Measurements from ENCODE around the gene SLC44A5. TPM values are rescaled to one million over a fixed set of nuclear protein-coding genes. Genes with fewer than 3 reads are reported as not detected.
"Not testable (repeated sequence)": the region's sequence is repeated elsewhere in the genome, so short reads cannot be mapped to it uniquely, and the experiment has no call there.

Gene SLC44A5
- polyA plus RNA-seq: under 1 TPM in 2 of 3 donors, not detected in 1; 0.04 to 0.25 TPM

DNA sequence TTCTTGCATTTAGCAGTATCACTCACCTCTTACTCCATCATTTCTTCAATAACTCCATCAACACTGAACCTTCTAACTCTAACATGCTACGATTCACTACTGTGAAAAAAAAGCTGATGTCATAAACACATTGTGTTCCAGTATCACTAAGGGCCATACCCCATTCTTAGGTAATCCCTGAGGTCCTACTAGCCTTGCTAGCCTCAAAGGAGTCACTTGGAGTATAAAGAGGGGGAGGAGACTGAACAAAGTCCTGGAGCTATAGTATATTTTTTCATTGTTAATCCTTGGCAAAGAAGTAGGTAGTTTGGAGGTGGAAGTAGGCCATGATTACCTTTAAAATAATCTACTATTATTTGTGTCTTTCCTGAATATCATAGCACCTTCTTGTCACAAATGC, at the start of gene SLC44A5:
TSS of gene SLC44A5 (minus strand) at position 101 of the 400 bp plus-strand sequence. CDS start 69,667 bp downstream, outside the sequence.
- 71 to 83% (median 78%) methylated on average over 1 of the region's 1 CpG for WGBS, 3 donors
- H3K27ac ChIP-seq (ENCODE audit: low read depth, low read length): no peak within 1 kb of the TSS

DNA sequence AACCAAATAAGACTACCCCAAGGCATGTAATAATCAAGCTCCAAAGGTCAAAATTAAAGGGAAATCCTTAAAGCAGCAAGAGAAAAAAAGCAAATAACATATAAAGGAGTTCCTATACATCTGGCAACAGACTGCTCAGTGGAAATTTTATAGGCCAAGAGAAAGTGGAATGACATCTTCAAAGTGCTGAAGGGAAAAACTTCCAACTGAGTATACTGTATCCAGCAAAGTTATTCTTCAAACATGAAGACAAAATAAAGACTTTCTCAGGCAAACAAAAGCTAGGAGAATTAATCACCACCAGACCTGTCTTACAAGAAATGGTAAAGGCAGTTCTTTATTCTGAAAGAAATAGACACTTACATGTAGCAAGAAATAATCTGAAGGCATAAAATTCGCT, 45.0 kb upstream of the SLC44A5 start:
- 51 to 71% (median 54%) methylated on average over 1 of the region's 1 CpG for WGBS, 3 donors

DNA sequence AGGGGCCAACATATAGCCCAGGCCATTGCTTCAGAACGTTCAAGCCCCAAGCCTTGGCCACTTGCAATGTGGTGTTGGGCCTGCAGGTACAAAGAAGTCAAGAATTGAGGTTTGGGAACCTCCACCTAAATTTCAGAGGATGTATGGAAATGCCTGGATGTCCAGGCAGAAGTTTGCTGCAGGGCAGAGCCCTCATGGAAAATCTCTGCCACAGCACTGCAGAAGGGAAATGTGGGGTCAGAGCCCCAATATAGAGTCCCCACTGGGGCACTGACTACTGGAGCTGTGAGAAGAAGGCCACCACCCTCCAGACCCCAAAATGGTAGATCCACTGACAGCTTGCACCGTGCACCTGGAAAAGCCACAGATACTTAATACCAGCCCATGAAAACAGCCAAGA, 36.3 kb upstream of the SLC44A5 start:
- H3K27ac ChIP-seq (ENCODE audit: low read depth, low read length): not testable (repeated sequence)
- 60 to 81% (median 75%) methylated on average over 2 of the region's 2 CpGs for WGBS, 3 donors

More for the DNA sequence above, 45.0 kb upstream of the SLC44A5 start:
- no peak overlapping the region for H3K27ac ChIP-seq (ENCODE audit: low read depth, low read length)

DNA sequence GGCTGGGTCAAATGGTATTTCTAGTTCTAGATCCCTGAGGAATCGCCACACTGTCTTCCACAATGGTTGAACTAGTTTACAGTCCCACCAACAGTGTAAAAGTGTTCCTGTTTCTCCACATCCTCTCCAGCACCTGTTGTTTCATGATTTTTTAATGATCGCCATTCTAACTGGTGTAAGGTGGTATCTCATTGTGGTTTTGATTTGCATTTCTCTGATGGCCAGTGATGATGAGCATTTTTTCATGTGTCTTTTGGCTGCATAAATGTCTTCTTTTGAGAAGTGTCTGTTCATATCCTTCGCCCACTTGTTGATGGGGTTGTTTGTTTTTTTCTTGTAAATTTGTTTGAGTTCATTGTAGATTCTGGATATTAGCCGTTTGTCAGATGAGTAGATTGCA, 34.2 kb upstream of the SLC44A5 start:
- H3K27ac ChIP-seq (ENCODE audit: low read depth, low read length): not testable (repeated sequence)
- 73 to 96% (median 94%) methylated on average over 2 to 3 of the region's 4 CpGs for WGBS, 3 donors

DNA sequence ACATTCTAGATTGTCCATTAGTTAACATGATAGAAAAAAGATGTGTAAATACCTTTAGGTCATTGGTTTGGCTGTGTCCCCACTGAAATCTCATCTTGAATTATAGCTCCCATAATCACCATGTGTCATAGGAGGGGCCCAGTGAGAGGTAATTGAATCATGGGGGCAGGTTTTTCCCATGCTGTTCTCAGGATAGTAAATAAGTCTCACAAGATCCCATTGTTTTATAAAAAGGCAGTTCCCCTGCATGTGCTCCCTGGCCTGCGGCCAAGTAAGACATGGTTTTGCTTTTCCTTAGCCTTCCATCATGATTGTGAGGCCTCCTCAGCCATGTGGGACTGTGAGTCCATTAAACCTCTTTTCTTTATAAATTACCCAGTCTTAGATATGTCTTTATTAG, 32.5 kb upstream of the SLC44A5 start:
- no peak overlapping the region for H3K27ac ChIP-seq (ENCODE audit: low read depth, low read length)
- 48 to 58% (median 53%) methylated on average over 1 of the region's 1 CpG for WGBS, 3 donors

DNA sequence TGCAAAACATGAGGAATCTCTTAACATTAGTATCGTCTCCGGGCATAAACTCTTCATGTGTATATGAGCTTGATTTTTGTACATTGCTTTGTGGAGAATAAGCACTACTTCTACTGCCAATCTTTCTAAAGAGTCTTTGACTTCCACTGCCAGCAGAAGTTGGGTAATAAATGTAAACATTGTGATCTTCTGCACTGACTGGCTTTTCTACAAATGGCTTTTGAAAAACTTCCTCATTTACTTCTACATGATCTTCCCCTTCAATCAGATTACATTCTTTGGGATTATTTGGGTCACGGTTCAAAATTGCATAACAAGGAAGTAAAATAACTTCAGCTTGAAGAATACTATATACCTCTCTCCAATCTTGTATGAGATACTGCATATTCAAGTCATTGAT, 30.4 kb upstream of the SLC44A5 start:
- 58 to 79% (median 71%) methylated on average over 3 of the region's 3 CpGs for WGBS, 3 donors
- H3K27ac ChIP-seq (ENCODE audit: low read depth, low read length): no peak overlapping the region

DNA sequence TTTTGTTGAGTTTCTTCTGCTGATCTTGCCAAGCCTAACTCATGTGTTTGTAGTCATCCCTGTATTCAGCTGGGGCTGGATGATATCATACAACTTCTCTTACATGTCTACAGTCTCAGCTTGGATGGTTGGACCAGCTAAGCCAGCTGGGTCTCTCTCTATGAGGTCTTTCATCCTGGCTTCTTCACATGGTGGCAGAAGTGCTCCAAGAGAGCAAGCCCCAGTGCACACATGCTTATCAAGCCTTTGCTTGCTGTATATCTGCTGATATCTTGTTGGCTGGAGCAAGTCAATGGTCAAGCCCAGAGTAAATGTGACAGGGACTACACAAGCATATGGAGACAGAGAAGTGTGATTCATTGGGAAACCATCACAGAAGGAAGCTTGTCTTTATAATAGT, 29.2 kb upstream of the SLC44A5 start:
- no peak overlapping the region for H3K27ac ChIP-seq (ENCODE audit: low read depth, low read length)

DNA sequence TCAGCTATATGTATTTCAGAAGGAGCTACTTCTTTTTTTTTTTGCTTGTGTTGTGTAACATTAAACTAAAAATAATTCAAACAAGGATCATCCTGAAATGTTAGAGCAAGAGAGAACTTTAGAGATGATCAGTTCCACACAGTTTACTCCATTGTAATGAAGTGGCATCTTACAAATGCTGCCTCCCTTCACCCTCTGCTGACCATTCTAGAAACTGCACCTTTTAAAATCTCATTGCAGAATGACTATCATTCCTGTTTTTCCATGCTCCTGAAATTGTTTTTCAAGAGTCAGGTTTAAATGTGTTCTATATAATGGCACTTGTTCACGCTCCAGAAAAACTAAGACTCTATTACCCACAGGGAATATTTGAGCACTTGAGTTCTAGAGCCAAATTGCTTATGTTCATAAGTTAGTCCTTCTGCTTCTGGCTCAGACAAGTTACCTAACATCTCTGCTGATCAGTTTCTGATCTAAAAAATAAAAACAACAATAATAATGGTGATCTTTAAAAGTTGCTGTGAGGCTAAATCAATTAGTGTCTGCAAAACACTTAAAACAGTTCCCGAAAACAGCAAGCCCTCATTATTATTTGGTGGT, 21.5 kb upstream of the SLC44A5 start:
- WGBS, 3 donors: 33 to 45% (median 42%) methylated on average over 2 of the region's 2 CpGs
- no peak overlapping the region for H3K27ac ChIP-seq (ENCODE audit: low read depth, low read length)

DNA sequence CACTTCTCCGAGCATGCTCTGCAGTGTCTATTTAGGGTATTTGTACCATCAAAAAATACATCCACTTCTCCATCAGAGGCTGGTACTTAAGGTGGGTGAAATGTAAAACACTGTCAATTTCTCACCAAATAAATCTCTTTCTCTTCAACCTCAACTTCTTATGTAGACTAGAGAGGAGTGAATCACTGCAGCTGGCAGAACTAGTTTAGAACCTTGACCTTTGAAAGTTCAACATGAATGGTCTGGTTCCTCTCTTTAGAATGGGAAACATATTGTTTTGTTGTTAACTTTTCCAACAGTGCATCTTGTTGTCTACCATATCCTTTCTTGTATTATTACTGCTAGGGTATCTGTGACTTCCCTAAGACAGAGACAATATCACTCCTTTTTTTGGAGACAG, 20.1 kb upstream of the SLC44A5 start:
- 61 to 79% (median 76%) methylated on average over 1 of the region's 1 CpG for WGBS, 3 donors
- H3K27ac ChIP-seq (ENCODE audit: low read depth, low read length): no peak overlapping the region

DNA sequence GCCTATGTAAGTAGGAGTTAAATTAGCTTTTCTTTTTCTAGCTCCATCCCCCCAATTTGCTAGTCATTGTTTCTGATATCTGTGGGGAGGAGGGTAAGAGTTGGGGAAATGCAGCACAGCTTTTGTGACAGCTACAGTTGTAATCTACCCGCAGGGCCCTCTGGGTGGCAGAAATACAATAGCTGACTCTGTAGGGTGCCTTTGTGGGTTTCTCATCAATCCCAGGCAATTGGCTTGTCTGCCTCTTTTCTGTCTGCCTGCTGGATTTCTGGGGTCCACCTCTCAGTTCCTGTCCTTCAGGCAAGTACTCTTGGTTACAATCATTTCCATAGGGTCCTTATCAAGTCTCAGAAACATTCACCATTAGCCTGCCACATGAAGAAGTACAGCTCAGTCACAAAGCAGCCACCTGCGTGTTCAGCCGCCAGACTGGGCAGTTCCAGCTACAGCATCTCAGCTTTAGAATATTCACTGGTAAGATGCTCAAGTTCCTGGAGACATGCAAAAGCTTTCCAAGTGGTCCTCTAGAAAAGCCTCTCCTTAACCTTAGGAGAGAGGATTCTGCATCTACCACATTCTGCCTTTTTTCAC, 19.2 kb upstream of the SLC44A5 start:
- no peak overlapping the region for H3K27ac ChIP-seq (ENCODE audit: low read depth, low read length)
- 52 to 60% (median 56%) methylated on average over 3 of the region's 3 CpGs for WGBS, 3 donors

DNA sequence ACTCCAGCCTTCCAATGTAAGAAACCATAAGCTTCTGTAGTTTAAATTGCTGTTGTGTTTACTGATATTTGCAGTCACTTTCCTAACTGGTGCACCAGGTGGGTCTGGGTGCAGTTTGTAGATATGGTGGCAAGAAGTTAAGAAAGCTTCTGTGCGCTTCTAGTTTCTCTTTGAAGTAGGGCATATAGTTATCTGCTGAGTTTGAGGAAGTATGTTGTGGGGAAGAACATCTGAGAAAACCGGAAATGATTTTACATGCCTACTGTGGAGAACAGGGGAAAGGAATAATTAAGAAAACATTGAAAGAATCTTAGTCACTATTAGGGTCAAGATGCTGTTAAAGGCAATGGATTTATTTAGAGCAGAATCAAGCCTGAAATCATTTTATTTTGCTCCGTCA, 14.9 kb upstream of the SLC44A5 start:
- H3K27ac ChIP-seq (ENCODE audit: low read depth, low read length): no peak overlapping the region
- 62 to 74% (median 66%) methylated on average over 3 of the region's 3 CpGs for WGBS, 3 donors

DNA sequence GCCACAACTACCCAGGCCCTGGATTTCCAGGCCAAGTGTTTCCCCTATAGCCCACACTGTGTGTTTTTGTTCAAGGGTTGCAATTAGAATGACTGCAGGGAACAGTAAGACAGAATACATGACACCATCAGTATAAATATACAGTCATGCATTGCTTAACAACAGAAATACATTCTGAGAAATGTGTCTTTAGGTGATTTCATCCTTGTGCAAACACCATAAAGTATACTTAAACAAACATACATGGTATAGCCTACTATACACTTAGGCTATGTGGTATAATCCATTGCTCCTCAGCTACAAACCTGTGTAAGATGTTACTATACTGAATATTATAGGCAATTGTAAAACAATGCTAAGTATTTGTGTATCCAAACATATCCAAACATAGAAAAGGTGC, 7.5 kb upstream of the SLC44A5 start:
- H3K27ac ChIP-seq (ENCODE audit: low read depth, low read length): no peak overlapping the region

DNA sequence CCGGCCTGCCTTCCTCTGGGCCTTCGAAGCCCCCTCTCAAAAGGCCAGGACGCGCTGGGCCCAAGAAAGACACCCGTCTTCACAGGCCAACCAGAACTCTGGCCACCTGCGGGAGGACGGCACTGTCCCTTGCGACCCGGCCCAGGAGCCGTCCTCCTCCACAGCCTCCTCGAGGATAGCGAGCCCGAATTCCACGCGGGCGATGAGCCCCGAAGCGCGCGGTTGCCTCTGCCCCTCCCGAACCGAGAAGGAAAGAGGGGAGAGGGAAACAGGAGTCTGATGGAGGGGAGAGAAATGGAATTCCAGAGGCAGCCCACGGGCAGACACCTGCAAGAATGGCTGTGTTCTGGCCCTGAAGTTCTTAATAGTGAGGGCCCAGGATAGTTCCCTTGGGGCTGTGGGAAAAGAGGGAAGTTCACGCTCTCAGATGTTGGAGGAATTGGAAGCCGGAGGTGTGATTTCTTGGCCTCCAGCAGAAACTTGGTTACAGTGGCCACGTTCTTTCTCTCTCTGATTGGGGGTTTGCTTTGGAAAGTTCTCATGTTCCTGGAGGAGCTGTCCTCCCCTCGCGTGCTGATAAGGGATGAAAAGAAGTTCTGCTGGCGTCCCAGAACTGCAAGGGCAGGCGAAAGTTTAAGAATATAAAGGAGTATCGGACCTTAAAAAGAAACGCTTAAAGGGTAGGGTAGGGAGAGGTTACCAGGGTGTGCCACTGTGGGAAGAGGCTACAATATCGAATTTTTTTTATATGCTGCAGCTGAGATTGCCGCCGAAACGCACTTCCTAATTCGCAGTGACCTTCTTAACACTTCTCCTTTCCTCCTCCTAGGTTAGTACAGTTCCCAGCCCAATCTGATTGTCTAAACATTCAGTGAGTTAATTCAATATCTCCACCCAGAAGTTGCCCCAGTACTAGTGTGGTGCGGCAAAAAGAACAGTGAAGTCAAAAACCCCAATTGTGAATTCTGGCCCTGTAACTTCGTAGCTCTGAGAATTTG, 5.8 kb upstream of the SLC44A5 start:
- H3K27ac ChIP-seq (ENCODE audit: low read depth, low read length): no peak overlapping the region
- WGBS, 3 donors: 5 to 7% (median 6%) methylated on average over 38 to 39 of the region's 39 CpGs

DNA sequence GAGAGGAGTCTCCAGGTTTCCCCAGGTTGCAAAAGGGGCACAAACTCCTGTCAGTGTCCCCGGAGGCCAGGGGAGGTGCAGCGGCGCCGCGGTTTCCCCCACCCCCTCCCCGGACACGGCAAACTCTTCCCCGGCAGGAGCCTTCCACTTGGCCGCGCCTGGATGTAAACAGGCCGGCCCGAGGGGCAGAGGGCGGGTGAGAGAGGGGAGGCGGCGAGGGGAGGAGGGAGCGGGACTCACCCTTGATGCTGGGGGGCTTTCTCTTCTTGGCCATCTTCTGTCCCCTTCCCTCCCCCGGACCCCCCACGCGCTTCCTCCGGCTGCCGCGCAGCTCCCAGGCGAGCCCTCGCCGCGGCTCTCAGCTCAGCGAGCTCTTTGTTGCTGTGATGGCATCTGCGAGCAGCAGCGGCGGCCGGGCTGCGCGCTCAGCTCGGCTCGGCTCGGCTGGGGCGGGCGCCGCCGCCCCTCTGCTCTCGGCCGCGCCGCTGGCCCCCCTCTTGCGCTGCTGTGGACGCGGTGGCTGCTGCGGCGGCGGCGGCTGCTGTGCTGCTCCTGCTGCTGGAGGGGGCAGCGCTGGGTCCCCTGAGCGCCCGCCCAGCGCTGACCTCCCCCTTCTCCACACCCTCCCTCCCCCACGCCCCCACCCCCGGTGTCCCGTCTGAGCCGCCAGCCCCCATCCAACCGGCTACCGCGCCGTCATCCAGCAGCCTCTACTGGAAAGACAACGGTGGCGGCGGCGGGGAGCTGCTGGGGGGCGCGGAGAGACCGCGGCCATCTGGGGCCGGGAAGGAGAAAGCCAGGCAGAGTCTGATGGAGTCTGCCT, 4.9 kb upstream of the SLC44A5 start:
- 0 to 2% (median 1%) methylated on average over 60 to 72 of the region's 72 CpGs for WGBS, 3 donors
- no peak overlapping the region for H3K27ac ChIP-seq (ENCODE audit: low read depth, low read length)

DNA sequence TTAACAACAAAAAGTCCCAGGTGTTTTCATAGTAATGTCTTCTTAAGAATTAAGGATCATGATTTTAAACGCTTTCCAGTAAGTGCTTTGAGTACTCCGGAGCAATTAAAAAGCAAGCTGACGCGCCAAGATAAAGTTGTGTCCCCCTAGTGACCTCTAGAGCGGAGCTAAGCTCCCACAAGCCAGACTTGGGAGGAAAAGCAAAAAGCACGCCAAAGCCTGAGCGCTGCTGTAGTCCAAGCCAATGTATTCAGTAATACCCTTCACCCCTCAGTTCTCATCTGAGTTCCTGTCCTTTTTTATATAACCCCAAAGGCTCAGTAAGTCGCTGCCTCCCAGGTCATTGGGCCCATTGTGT, 3.5 kb upstream of the SLC44A5 start:
- WGBS, 3 donors: 3 to 4% (median 4%) methylated on average over 8 of the region's 8 CpGs
- H3K27ac ChIP-seq (ENCODE audit: low read depth, low read length): no peak overlapping the region

DNA sequence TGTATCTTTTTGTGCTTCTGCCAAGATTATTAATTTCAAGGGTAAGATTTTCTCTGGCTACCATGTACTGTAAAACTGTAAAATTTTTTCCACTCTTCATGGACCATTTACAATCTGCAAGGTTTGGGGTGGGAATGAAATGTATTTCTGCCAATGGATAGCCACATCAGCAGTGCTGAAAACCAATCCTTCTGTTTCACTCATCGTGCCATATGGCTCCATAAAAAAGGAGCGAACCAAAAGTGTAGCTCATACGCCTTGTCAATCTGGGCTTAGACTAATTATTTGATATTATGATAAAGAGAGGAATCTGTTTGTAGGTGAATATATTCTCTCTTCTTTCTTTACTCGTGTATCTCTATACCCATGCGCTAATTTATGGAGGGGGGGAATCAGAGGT, 3.0 kb upstream of the SLC44A5 start:
- 57 to 60% (median 58%) methylated on average over 5 of the region's 5 CpGs for WGBS, 3 donors
- H3K27ac ChIP-seq (ENCODE audit: low read depth, low read length): no peak overlapping the region

DNA sequence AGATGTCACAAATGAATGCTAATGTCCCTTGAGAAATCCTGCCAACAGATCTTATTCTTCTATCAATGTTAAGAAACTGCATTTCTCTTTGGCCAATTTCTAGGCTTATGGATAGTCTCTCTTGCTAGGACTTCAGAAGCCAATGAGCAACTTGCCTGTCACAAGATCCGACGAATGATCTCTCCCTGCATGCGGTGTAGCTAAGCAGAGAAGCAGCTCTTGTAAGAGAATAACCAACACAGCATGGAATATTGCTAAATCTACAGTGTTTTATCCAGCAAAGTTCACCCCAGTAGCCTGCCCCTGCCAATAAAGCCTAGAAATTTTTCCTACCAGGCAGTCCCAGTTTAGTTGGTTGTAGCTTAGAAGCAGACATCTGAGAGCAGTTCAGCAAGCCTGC, 2.1 kb upstream of the SLC44A5 start:
- H3K27ac ChIP-seq (ENCODE audit: low read depth, low read length): no peak overlapping the region
- WGBS, 3 donors: 65 to 74% (median 73%) methylated on average over 3 of the region's 3 CpGs

DNA sequence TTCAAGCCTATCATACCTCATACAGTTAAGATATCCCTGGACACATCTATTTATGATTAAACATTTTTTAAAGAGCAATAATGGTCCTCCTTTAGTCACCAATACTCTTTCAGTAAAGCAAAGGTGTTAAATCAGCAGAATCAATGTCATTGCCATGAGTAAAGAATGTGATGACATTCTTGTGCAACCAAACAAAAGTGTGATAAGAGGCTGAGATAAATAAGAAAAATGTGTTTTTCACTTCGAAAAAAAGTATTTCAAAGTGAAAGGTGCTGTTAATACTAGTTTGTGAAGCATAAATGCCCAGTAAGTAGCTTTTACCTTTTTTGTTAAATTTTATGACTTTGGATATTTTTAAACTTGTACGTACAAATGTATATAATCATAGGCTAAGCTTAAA, 8.4 kb downstream of the SLC44A5 start:
- 43 to 47% (median 46%) methylated on average over 2 of the region's 2 CpGs for WGBS, 3 donors
- H3K27ac ChIP-seq (ENCODE audit: low read depth, low read length): no peak overlapping the region

DNA sequence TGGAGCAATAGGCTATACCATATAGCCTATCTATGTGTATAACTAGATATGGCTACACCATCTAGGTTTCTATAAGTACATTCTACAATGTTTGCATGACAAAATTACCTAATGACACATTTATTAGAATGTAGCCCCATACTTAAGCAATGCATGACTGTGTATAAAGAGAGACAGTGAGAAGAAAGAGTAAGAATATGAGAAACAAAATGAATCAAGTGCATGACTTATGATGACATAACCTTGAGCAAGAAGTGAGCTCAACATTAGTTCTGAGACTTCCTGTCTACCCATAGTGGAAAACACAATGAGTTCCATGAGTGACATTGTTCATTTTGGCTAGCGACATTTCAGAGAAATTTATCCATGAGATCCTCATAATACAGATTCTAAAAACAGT, 10.1 kb downstream of the SLC44A5 start:
- 63 to 84% (median 69%) methylated on average over 1 of the region's 1 CpG for WGBS, 3 donors
- H3K27ac ChIP-seq (ENCODE audit: low read depth, low read length): no peak overlapping the region

Measured in adipose tissue (tissue), 3 donors.